Measurements from ENCODE around the gene RNF133. TPM values are rescaled to one million over a fixed set of nuclear protein-coding genes. Genes with fewer than 3 reads are reported as not detected.
"Not testable (repeated sequence)": the region's sequence is repeated elsewhere in the genome, so short reads cannot be mapped to it uniquely, and the experiment has no call there.

The RNF133 gene
- total RNA-seq, 3 donors from 2014 or later: 0.41 to 1.1 (median 0.46) TPM

DNA sequence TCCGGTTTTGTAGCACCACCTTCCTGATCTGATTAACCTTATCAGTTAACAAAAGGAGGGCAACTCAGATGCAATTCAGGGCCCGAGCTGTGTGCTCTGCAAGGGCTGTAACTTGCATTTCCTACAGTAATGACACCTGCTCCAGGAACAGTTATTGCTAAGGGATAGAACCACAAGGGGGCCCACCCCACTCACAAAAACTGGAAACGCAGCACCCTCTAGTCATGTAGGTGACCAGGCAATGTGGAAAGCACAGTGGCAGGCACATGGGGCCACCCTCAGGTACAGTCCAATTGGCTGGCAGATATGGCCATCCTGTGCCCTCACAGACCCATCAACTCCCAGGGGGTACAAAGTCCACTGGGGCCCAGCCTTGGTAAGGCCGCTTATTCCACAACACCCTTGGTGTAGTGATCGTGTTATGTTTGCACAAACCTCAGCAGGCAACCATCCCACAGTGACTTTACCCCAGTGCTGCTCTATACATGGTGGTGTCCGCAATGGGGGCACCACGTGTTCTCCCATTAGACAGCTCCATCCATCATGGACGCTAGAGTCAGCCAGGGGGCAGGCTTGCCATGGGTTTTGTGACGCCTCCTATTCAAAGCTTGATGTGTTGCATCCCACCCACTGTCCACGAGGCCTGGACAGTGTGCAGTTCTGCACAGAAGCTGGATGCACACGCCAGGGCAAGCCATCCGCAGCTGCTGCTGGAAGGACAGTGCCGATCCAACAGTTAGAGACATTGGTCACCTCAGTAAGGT is 9.4 kb downstream of the RNF133 start:
- DNase-seq (no peak), ATAC-seq (peak; percentile 26)
- Histone ChIP-seq H3K4me3 (no peak overlapping the region), H3K36me3 (ENCODE audit: low read depth) (no peaks in the 10 kb centered on the region), H3K9me3 (no peaks in the 10 kb centered on the region), H3K4me1 (ENCODE audit: low read depth) (no peaks in the 10 kb centered on the region)
- intact Hi-C loops (cut with DNase I, micrococcal nuclease): no loop called here
- no peak for TF ChIP-seq CTCF (IDR thresholded peaks at IDR 0.05)

GRCh38 chr7:122688400-122688998 is 10.4 kb downstream of the RNF133 start:
- H3K9me3 ChIP-seq: no peaks in the 10 kb centered on the region
- intact Hi-C loops (cut with DNase I, micrococcal nuclease): no loop called here
- no peaks in the 10 kb centered on the region for H3K36me3 ChIP-seq (ENCODE audit: low read depth)
- TF ChIP-seq CTCF (IDR thresholded peaks at IDR 0.05): no peak
- DNase-seq (no peak), ATAC-seq (no peak)
- H3K4me3 ChIP-seq: no peak overlapping the region
- no peaks in the 10 kb centered on the region for H3K4me1 ChIP-seq (ENCODE audit: low read depth)

DNA sequence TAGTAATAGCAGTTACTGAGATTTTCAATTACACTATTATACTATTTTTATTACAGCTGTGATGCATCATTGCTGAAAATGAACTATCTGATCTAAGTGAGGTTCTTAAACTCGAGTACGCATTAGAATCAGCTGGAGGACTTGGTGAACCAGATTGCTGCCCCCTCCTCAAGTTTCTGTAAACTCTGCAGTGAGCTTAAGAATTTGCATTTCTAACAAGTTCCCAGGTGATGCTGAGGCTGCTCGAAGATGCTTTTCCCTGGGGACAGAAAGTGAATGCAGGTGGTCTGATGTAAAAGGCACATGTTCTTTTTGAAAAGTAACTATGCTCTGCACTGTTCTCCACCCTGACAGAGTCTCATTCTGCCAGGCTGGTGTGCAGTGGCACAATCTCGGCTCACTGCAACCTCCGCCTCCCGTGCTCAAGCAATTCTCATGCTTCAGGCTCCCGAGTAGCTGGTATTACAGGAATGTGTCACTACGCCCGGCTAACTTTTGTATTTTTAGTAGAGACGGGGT is 12.5 kb downstream of the RNF133 start:
- H3K9me3 ChIP-seq: no peaks in the 10 kb centered on the region
- no peak for TF ChIP-seq CTCF (IDR thresholded peaks at IDR 0.05)
- no peak overlapping the region for H3K4me3 ChIP-seq
- ATAC-seq (no peak), DNase-seq (no peak)
- intact Hi-C loops (cut with DNase I, micrococcal nuclease): no loop called here
- no peaks in the 10 kb centered on the region for H3K4me1 ChIP-seq (ENCODE audit: low read depth)
- H3K36me3 ChIP-seq (ENCODE audit: low read depth): no peaks in the 10 kb centered on the region

DNA sequence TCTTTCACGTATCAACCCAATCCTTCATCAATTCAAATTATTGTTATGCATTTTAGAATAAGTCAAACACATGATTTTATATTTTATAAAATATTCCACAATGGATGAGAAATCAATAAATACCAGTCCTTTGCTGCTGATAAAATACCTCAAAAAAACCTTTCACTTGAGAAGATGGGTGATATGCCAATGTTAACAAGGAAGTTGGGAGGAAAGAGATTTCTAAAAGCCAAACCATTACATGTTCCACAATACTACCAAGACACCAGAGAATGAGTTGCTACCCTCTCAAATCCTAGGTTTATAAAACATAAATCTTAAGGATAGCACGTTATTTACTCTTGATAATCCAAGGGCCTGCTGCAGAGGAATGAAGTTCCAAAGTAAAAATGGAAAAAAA is 14.4 kb downstream of the RNF133 start:
- no peaks in the 10 kb centered on the region for H3K36me3 ChIP-seq (ENCODE audit: low read depth)
- H3K4me3 ChIP-seq: no peak overlapping the region
- no peaks in the 10 kb centered on the region for H3K9me3 ChIP-seq
- H3K4me1 ChIP-seq (ENCODE audit: low read depth): no peaks in the 10 kb centered on the region
- TF ChIP-seq CTCF (IDR thresholded peaks at IDR 0.05): no peak
- no peak for DNase-seq
- no peak for ATAC-seq
- intact Hi-C loops (cut with DNase I, micrococcal nuclease): no loop called here

GRCh38 chr7:122682815-122683550 is 15.9 kb downstream of the RNF133 start:
- ATAC-seq (no peak), DNase-seq (no peak)
- H3K4me1 ChIP-seq (ENCODE audit: low read depth): no peaks in the 10 kb centered on the region
- H3K9me3 ChIP-seq: no peaks in the 10 kb centered on the region
- no peaks in the 10 kb centered on the region for H3K36me3 ChIP-seq (ENCODE audit: low read depth)
- no peak overlapping the region for H3K4me3 ChIP-seq
- intact Hi-C loops (cut with DNase I, micrococcal nuclease): no loop called here
- no peak for TF ChIP-seq CTCF (IDR thresholded peaks at IDR 0.05)

GRCh38 chr7:122681186-122681585 is 17.7 kb downstream of the RNF133 start:
- intact Hi-C loops (cut with DNase I, micrococcal nuclease); DNase-seq; H3K4me1 ChIP-seq (ENCODE audit: low read depth): not testable (repeated sequence)

More at GRCh38 chr7:122681186-122681585, 17.7 kb downstream of the RNF133 start:
- H3K4me3 ChIP-seq; H3K36me3 ChIP-seq (ENCODE audit: low read depth); ATAC-seq; H3K9me3 ChIP-seq: not testable (repeated sequence)

All from mucosa of descending colon (tissue), 3 donors.